ENCODE data around the gene BICC1.

Gene BICC1

DNA sequence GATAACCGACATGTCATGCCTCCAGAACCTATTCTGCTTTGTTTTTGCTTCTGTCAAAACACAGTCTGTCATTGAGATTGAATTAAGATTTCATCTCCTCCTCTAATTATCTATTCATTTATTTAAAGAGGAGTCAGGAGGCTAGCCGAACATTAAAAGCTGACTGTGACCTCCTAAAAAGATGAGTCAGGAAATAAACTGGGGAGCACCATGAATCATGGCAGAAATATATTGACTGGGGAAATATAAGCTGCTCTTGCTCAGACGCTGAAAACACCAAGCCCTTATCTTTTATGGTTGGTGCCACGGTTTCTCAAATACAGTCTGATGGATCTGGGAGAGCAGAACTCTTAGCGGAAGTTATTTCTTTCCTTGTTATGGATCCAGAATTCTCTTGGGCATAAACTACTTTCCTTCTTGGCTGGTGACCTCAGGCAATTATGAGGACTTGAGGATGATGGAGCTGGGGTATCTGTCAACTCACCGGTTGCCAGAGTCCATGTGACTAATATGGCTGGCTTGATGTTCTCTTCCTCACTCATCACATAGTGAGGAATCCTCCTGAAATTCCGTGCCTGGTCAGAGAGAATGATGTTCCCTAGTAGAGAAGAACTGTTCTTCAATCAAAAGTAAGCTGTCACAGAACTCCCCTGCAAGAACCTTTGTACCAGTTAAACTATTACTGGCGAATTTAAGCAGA is 356.2 kb downstream of the BICC1 start:
- H3K4me3 ChIP-seq (ENCODE audit: low read depth, low read length, poor library complexity, severe bottlenecking), result no peak overlapping the region
- no peaks in the 10 kb centered on the region for H3K9me2 ChIP-seq (ENCODE audit: low read depth, low read length)
- no peaks in the 10 kb centered on the region for H3K9me3 ChIP-seq (ENCODE audit: low read length)
- H3K27ac ChIP-seq (ENCODE audit: low read depth, low read length, poor library complexity, severe bottlenecking), result no peak overlapping the region
- H3K27me3 ChIP-seq (ENCODE audit: insufficient read depth, low read length), result no peaks in the 10 kb centered on the region
- H3K4me1 ChIP-seq (ENCODE audit: insufficient read depth, low read length, severe bottlenecking), result no peaks in the 10 kb centered on the region
- no peaks in the 10 kb centered on the region for H4K20me1 ChIP-seq (ENCODE audit: insufficient read depth, low read length)
- H3K36me3 ChIP-seq (ENCODE audit: insufficient read depth, low read length), result no peaks in the 10 kb centered on the region
- no peaks in the 10 kb centered on the region for H3K79me2 ChIP-seq (ENCODE audit: insufficient read depth, low read length)
- no peak overlapping the region for H3K9ac ChIP-seq (ENCODE audit: low read length)
- no peaks in the 10 kb centered on the region for H3F3A ChIP-seq (ENCODE audit: insufficient read depth, low read length)
- H2AFZ ChIP-seq (ENCODE audit: low read length), result no peak overlapping the region
- H3K4me2 ChIP-seq (ENCODE audit: low read length), result no peak overlapping the region
- no peak for TF ChIP-seq CTCF (IDR thresholded peaks at IDR 0.05; ENCODE audit: low read length)

- Histone ChIP-seq H3K9ac (ENCODE audit: low read length) (no peak overlapping the region), H3K79me2 (ENCODE audit: insufficient read depth, low read length) (no peaks in the 10 kb centered on the region)
Observed at GRCh38 chr10:58870070-58870469, 357.4 kb downstream of the BICC1 start.

GRCh38 chr10:58873161-58873560 is 360.5 kb downstream of the BICC1 start:
- no peak for TF ChIP-seq CTCF (IDR thresholded peaks at IDR 0.05; ENCODE audit: low read length)
- no peak for TF ChIP-seq EZH2 (IDR thresholded peaks at IDR 0.05; ENCODE audit: borderline replicate concordance, low read length)
- Histone ChIP-seq H3K27ac (ENCODE audit: low read depth, low read length, poor library complexity, severe bottlenecking) (no peak overlapping the region), H3K4me1 (ENCODE audit: insufficient read depth, low read length, severe bottlenecking) (no peaks in the 10 kb centered on the region), H3K36me3 (ENCODE audit: insufficient read depth, low read length) (no peaks in the 10 kb centered on the region), H3K27me3 (ENCODE audit: insufficient read depth, low read length) (no peaks in the 10 kb centered on the region; the same call in 1 of the 2 replicates), H3K9me2 (ENCODE audit: low read depth, low read length) (no peaks in the 10 kb centered on the region), H3F3A (ENCODE audit: insufficient read depth, low read length) (no peaks in the 10 kb centered on the region), H3K4me3 (ENCODE audit: low read depth, low read length, poor library complexity, severe bottlenecking) (no peak overlapping the region), H3K4me2 (ENCODE audit: low read length) (no peak overlapping the region), H3K9ac (ENCODE audit: low read length) (no peak overlapping the region), H4K20me1 (ENCODE audit: insufficient read depth, low read length) (no peaks in the 10 kb centered on the region), H3K9me3 (ENCODE audit: low read length) (no peaks in the 10 kb centered on the region), H3K79me2 (ENCODE audit: insufficient read depth, low read length) (no peaks in the 10 kb centered on the region), H2AFZ (ENCODE audit: low read length) (no peak overlapping the region)

More at GRCh38 chr10:58870070-58870469, 357.4 kb downstream of the BICC1 start:
- TF ChIP-seq CTCF (IDR thresholded peaks at IDR 0.05; ENCODE audit: low read length), result no peak
- TF ChIP-seq EZH2 (IDR thresholded peaks at IDR 0.05; ENCODE audit: borderline replicate concordance, low read length), result no peak
- Histone ChIP-seq H3K9me3 (ENCODE audit: low read length) (no peaks in the 10 kb centered on the region), H3K27me3 (ENCODE audit: insufficient read depth, low read length) (no peaks in the 10 kb centered on the region; the same call in 1 of the 2 replicates), H4K20me1 (ENCODE audit: insufficient read depth, low read length) (no peaks in the 10 kb centered on the region), H3F3A (ENCODE audit: insufficient read depth, low read length) (no peaks in the 10 kb centered on the region), H3K4me2 (ENCODE audit: low read length) (no peak overlapping the region), H3K36me3 (ENCODE audit: insufficient read depth, low read length) (no peaks in the 10 kb centered on the region), H3K4me1 (ENCODE audit: insufficient read depth, low read length, severe bottlenecking) (no peaks in the 10 kb centered on the region), H3K9me2 (ENCODE audit: low read depth, low read length) (no peaks in the 10 kb centered on the region), H3K4me3 (ENCODE audit: low read depth, low read length, poor library complexity, severe bottlenecking) (no peak overlapping the region), H3K27ac (ENCODE audit: low read depth, low read length, poor library complexity, severe bottlenecking) (no peak overlapping the region), H2AFZ (ENCODE audit: low read length) (no peak overlapping the region)

All from OCI-LY1 (cell line).